NCI-H1694 (cell line): ENCODE measurements around the gene TMEM132C.

ENCODE experiments used
- DNase-seq: peaks from one replicate; lab custom pipeline; 2025; lab: John Stamatoyannopoulos, UW

TMEM132C gene

DNA sequence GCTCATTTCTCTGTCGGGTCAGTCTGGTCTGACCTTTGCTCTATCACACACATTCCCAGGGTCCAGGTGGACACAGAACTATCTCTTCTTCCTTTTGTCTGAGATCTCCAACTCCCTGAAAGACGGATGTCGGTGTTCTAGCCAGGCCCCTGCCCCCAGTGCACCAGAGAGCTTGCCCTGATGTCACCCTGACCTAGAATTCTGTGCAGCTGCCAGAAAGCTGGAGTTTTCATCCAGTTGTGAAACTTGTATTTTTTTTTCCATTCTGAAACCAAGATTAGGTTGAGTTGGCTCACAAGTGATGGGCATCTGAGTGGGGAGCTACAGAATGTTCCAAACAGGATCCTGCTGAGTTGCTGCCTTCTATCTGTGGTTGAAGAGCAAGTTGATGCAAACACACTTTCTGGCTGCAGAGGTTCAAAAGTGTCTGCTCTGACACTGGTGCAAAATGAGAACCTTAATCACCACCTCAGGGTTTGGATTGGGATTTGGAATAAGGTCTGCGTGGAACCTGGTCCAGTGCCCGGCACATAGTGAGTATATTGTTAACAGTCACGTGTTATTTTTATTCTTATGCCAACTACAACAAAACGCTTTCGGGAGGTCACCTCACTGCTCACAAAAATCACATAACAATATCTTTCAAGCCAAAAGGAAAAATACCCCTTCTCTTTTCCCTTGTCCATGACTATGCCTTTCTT is 345.3 kb downstream of the TMEM132C start:
- DNase-seq = no peak

DNA sequence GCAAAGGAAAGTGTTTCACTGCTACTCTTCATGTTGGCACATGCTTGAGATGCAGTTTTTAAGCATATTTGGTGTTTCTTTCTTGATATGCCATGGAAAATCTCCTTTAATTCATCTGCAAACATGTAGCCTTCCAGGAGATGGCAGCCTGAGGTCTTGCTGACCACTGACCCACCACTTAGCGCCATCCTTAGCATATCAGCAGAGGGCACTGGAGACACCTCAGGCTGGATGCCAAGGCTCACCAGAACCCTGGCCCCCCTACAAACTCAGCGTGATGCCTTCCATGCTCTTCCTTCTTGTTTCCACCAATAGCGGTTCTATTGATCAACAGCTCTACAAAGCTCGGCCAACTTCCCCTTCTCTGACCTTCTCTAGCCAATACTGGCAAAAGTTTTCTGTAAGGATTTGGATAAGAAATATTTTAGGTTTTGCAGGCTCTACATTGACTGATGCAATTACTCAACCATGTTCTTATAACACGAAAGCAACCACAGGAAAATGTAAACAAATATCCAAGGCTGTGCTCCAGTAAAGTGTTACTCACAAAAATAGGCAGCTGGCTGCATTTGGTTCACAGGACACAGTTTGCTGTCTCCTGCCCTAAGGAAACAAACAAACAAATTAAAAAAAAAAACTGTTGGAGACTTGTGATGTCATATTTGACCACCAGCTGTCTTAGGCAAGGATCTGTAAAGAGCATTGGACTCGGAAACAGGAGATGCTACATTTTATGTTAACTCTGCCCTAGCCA is 347.0 kb downstream of the TMEM132C start:
- no peak for DNase-seq

DNA sequence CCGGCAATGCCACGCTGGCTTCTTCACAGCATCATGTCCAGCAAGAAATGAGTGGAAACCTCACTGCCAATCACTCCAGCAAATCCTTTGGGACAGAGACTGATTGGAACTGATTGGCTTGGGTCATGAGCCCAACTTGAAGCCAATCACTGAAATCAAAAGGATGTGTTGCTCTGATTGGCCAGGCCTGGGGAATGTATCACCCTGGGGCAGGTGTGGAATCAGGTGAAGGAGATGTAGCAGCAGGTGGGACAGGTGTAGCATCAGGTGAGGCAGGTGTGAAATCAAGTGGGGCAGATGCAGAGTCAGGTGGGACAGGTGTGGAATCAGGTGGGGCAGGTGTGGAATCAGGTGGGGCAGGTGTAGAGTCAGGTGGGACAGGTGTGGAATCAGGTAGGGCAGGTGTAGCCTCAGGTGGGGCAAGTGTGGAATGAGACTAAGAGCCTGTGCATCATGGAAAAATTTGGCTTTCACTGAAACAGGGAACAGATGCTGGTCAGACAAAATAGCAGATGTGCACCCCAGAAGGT is 350.4 kb downstream of the TMEM132C start:
- no peak for DNase-seq

DNA sequence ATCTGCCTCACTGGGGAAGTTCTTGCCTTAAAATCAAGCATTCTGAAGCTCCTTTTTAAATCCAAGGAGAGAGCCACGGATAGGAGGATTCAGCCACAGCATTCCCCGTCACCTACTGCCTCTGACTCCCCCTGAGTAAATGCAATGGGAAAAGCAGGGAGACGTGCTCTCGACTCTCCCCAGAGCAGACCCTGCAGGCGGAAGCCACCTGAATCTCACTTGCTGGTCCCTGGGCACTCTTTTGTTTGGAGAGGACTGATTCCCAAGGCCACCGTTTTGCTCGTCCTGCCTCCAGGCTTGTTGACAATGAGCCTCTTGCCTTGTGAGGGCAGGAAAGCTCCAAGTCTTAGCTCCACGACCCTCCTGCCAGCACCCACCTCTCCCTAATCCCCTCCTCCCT is 352.3 kb downstream of the TMEM132C start:
- no peak for DNase-seq

DNA sequence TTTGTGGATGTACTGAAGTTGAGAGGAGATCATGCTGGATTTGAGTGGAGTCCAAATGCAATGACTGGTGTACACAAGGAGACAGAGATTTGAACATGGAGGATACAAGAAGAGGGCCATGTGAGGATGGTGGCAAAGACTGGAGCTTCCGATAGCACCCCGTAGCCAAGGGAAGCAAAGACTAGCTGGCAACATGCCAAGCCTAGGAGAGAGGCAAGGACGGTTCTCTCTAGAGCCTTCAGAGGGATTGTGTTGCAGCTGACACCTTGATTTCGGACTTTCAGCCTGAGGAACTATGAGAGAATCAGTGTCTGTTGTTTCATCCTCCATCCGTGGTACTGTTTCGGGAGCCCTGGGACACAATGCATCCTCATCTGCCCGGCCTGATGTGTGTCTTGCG is 354.3 kb downstream of the TMEM132C start:
- DNase-seq = no peak

DNA sequence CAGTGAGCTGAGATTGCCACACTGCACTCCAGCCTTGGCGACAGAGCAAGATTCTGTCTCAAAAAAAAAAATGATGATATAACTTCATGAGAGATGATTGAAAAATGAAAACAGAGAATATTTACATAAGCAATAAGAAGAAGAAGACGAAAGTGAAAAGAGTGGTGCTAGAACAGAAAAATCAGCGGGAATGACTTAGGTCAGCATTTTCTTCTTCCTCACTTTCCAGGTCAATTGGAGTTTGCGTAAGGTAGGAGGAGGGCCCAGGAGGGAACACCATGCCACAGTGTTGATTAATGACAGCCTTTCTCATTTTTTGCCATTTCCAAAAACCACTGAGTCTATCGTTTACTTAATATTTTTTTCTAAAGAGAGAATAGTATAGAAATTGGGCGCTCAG is 356.8 kb downstream of the TMEM132C start:
- DNase-seq = no peak

DNA sequence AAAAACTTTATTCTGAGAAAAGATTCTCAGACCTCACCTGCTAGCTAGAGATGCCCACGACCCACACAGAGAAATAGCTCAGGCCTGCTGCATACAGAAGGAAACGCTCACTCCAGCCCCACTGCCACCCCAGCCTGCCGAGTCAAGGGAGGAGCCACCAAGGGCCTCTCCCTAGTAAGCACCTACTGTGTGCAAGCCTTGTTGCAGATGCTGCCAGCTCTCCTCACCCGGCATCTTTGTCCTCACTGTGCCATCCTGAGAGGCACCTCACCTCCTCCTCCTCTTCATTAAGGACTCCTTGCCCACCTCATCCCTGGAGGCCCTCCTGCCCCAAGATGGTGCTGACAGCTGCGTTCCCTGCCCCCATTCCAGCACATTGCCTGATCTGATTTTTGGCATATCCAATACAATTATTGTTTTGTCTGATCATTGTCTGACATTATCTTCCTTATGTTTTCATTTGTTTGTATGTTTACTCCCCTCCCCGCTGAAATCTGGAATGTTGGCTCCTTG is 359.9 kb downstream of the TMEM132C start:
- DNase-seq = no peak

DNA sequence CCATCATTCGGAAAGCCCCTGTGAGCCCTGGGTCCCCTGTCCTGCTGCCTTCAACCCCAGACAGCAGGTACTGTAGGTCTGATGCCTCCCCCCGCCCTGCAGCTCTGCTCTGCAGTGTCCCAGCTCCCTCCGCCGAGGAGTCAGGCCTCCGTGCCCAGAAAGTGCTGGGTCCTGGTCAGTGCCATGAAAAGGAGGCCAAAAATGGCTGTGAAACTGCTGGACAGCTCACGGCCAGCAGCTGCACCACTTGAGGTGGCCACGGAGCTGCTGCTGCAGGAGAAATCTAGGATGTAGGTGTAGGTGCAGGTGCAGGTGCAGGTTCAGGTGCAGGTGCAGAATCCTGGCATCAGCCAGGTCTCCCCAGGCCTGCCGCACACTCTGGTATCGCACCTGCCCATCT is 360.7 kb downstream of the TMEM132C start:
- DNase-seq = no peak

DNA sequence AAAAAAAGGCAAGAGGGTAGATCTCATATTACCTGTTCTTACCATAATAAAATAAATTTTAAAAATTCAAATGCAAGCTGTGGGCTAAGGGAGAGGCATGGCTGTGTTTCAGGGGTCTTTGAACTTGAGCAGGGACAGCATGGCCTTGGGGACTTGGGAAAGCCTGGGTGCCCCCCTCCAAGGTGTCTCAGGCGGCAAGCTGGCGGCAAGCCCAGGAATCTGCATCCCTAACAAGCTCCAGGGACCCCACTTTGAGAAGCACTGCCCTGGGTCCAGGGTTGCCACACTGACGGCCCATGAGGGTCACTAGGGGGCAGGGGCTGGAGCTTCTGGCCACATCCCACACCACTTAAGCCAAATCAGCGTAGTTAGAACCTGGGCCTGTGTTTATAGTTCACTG is 363.0 kb downstream of the TMEM132C start:
- DNase-seq = no peak

DNA sequence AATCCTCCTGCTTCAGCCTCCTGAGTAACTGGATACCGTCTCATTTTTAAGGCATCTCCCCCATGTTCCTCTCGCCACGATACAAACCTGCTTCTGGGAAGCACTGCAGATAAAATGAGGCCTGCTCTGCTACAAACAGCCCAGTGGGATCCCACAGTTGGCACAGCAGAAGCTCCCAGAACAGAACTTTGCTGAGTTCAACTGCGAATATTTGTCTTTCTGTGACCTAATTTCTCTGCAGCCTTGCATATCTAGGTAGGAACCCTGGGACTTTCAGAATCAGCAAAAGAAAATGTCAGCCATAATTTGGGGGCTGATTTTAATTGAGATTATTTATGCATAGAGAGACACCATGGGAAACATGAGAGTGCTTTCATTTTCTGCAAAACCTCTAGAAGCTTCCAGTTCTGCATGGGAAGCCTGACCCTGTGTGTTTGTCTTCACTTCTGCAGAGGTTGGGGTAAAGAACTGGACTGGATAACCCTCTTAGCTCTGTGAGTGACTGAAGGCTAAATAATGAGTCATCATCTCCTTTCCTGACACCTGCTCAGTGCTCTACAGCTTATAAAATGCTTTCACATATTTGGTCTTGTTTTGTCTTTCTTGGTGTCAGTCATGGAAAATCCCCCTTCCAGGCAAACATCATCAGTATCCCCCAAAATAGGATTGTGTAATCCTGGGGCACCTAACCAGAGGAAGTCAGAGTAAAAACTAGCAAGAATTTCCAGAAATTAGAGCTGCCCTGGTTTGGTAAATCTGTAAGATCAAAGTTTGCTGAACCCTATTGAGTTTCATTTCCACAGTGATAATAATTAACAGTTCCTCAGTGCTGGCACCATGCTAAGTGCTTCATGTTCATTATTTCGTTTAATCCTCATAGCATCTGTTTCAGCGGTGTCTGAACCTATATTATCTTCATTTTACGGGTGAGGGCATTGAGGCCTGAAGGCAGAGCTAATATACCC is 371.0 kb downstream of the TMEM132C start:
- no peak for DNase-seq

DNA sequence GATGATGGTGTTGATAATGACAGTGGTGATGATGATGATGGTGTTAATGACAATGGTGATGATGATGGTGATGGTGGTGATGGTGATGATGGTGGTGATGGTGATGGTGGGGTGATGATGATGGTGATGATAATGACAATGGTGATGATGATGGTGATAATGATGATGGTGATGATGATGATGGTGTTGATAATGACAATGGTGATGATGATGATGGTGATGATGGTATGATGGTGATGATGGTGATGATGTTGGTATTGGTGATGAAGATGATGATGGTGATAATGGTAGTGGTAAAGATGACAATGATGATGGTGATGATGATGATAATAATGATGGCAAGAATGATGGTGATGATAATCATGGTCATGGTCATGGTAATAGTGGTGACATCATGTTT is 372.1 kb downstream of the TMEM132C start:
- DNase-seq = no peak

DNA sequence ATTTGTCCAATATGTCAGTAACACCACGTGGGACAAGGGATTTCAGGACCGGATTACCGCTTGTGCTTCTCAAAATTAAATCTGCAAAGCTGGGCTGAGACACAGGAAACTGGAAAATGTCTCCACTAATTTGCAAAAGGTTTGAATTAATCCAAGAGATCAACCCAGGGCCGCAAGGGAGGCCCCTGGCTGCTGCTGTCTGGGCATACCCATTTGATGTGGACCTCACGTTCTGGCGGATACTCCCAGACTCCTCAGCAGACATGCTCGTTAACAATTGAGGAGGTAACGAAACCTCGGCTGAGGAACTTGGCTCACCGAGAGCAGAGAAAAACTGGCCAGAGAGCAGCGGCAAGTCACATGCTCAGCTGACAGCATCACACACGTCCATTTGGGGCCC is 376.2 kb downstream of the TMEM132C start:
- no peak for DNase-seq

DNA sequence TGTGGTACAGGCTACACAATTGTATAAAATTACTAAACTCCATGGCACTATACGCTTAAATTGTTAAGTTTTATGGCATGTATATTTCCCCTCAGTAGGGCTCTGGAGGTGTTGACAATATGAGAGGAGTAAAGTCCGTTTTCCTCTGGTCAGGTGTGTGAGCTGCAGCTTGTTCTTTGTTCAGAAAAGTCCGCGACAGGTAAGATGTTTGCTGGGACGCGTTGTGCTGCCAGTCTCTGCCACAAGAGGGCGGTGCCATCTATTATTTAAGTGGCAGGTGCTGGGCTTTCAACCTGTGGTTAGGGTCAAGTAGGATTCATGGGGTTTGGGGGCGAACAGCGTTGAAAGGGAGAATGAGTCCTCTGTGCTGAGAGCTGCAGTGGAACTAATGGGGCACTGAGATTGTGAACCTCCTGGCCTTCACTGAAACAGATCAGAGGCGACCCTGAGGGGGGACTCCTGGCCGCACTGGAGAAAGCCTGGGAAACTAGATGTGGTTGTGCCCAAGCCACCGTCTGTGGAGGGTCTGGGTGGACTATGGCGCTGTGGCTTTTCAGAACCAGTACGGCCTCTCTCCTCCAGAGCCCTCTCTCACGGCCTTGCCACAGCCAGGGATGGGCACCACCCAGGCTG is 377.8 kb downstream of the TMEM132C start:
- DNase-seq = no peak

DNA sequence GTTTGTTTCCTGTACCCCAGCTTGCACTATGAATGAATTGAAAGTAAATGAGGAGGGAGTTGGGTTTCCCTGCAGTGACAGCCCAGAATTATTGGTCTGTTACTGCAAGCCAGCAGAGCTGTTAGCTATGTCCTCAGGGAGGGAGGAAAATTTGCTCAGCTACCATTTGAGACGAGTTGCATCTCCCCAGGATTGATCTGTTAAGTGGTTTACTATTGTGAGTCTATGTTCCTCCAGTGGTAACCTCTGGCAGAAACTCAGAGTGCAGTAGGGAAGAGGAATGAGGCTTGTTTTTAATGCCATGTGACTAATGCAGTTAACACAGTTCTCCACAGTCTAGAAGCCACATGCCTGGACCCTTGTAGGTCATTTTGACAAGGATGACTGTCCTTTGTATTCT is 382.9 kb downstream of the TMEM132C start:
- no peak for DNase-seq

DNA sequence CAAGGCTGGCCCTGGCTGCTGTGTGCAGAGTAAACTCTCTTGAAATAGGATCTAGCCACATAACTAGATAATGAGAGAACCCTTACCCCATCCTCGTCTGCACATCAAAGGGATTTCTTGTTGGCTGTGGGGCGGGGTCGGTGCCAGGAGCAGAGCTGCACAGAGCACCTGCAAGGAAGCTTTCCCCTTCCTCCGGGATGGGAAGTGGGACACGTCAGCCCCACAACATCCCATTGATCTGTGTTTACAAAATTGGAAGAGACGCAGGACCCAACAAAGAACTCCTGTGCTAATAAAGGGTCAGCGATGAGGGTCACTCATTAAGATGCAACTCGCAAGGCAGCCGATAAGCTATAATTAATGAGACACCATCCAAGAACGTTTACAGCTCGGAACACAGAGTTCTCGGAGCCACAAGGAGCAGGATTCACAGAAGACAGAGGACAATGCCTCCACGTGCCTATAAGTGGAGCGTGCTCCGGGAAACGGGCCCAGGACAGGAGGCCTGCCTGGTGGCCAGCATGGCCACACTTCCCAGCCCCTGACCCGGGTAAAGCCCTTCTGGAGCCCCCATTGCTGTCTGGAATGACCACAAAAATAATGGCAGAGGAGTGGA is 385.3 kb downstream of the TMEM132C start:
- no peak for DNase-seq

DNA sequence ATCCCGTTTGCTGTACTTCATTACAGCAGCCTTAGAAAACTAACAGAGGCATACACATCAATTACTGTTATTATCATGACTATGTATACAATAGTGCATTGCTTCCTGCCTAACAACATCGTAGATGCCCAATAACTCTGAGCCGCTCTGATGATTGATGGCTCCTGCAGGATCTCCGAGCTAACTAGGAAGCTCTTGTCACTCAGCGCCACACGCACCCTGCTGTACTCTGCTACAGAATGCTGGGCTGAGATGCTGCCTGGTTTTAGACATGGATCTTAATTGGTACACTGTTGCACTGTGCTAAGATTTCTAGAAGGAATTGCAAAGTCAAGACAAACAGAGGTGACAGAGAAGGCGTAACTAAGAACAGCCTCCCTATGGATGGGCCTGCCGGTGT is 387.5 kb downstream of the TMEM132C start:
- no peak for DNase-seq

DNA sequence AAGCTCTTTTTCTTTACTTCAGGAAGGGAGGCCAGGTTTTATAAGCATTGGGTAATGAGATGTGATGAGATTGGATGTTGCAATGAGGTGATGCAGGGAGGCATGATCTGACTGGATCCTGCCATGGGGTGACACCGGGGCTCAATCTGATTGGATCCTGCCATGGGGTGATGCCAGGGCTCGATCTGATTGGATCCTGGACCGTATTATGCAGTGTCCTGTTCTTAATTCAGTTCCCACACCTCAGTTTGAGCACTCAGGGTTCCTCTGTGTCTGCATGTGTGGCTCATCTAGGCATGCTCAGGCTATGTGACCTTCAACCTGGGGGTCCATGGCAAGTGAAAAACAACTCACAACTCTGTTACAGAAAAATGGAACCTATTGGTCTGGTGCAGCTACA is 390.4 kb downstream of the TMEM132C start:
- no peak for DNase-seq

DNA sequence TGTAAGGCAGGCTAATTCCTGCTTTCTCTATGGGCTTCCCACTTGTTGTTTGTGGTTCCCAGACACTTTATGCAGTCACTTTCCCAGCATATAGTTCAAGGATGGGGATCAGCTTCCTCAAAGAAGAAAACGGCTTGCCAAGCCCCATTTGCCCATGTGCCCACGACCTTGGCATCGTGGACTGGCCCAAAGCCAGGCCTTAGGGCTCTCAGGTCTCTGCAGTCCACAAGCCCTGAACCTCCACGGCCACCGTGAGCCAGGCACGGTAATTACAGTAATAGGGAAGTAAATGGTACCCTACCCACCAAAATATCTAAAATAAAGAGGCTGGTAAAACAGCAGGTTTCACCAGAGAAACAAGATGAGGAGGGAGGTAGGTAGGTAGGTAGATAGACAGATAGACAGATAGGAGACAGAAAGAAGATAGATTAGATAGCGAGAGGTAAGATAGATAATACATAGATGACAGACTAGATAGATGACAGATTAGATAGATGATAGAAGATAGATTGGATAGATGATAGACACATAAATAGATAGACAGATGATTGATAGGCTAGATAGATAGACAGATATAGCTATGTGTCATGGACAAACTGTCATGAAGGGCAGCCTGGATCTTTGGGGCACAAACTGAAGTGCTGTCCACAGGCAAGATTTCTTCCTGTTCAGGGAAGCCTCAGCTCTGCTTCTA is 393.7 kb downstream of the TMEM132C start:
- DNase-seq = no peak

DNA sequence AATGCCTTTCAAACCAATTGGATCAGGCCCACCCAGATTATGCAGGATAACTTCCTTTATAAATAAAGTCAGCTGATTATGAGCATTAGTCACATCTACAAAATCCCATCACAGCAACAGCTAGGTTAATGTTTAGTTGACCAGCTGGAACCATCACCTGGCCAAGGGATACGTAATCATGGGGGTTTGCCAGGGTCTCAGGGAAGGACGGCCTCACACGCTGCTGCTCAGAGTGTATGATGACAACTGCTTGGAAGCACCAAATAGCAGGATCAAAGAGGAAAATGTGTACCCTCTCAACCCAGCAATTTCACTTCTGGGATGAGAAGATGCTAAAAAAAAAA is 394.2 kb downstream of the TMEM132C start:
- no peak for DNase-seq

DNA sequence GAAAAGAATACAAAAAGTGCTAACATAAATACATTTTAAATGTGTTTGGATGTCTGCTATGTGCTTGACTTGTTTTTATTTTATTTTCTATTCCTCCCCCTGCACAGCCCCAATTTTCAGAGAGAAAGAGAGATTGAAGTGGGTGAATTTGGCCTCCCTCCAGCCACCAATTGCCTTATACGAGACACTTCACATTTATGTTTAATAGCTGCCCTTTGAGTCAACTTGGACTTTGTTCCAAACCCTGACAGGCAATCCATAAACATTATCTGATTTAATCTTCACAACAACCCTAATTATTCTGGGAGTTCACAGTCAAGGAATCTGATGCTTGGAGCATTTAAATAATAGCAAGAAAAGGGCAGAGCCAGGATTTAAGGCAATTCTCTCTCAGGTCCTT is 395.1 kb downstream of the TMEM132C start:
- no peak for DNase-seq

DNA sequence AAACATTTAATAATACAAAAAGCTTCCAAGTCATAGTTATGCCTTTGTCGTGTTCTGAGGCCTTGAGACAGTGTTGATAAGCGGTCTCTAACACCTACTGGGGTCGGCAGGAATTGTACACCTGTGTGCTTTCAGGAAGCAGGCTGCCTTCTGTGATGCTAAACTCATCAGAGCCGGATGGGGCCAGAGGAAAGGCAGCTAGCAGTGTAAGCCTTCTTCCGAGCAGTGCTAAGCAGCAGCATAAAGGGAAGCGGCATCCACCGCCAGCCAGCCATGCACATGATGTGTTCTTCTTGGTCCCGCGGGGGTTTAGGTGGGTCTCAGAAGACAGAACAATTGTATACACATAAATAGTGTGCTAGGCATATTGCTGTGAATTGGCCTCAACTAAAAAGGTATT is 397.5 kb downstream of the TMEM132C start:
- DNase-seq = no peak
